ENCODE data around the gene CST5.

DNA sequence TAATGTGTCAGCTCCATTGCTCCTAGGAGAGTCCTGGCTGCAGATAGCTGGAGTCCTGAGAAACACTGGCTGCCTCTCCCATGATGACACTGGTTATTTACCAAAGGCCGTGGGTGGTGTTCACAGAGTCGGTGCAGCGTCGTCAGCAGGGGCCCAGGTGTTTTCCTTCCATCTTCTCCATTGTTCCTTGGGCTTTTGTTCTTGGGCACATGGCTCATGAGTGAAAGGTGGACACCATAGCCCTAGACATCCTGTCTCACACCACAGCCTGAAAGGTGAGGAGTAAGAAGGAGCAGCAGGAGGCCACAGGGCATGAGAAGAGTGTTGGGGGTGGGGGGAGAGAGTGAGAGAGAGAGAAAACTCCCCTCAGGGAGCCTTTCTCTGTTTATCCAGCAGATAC, 9.1 kb downstream of the CST5 start:
- no peak for TF ChIP-seq CTCF (IDR thresholded peaks at IDR 0.05)
- no peak for TF ChIP-seq POLR2A (IDR thresholded peaks at IDR 0.05)
- no peak for TF ChIP-seq POLR2AphosphoS5 (IDR thresholded peaks at IDR 0.05)

Data from sigmoid colon (tissue), 4 donors.